D721Med (cell line): ENCODE measurements around the gene TOP2B.

Experiments
- DNase-seq: peaks from one replicate; pipeline ENCODE4 v3.0.0; 2011; ENCODE audit warnings: low spot score; ENCODE audit not compliant: insufficient read length
- FAIRE-seq: peaks from 2 replicates; lab custom pipeline; 2011; peaks lifted over from hg19 to GRCh38; lab: Jason Lieb, UNC
- CTCF ChIP-seq: IDR thresholded peaks from 2 replicates; pipeline ENCODE4 v1.5.1; 2012; ENCODE audit warnings: mild to moderate bottlenecking, control low read depth; ENCODE audit not compliant: insufficient read depth; ENCODE audit errors: missing control alignments

The TOP2B gene

DNA sequence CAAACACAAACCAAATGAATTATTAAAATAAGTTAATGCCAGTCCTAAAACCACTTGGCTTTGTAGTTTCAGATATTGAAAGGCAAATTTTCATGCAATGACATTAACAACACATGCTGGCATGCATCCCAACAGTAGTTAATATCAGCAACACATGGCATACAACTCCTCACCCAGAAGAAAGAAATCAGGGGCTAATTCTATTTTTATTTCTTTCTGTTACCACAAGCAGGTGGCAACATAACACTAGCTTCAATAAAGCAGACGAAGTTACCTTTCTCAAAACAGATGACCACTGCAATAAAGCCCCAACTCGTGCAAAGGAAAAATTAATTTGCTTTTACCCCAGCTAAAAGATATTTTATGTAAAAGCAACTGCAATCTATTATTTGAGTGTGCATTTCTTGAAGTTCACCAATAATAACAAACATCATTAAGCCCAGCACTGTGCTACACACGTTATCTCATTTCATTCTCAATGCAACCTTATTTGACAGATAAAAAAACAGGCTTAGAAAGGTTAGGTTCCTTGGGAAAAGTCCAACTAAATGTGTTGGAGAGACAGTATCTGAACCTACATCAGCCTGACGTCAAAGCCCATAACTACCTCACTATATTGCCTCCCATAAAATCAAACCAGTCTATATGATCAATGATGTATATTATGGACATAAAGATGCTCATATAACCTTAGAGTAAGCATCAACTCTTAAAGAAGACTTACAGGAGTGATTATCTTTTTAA is 2.8 kb downstream of the TOP2B start:
- FAIRE-seq = no peak
- DNase-seq = no peak

DNA sequence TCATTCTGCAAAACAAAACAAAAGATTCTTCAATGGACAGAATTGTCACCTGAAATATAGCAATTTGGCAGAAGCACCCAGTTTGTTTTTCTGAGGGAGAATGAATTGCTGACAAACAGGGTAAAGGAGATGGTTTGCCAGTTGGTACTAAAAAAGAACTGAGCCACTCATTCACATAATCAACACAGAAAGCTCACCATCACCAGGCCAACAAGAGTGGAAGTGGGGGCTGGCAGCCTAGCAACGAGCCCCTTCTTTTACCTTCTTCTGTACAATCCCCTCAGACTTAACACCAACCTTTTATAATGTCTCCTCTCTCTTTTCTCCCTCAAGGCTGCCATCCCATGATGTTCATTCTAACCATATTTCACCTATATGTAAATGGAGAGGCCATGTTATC is 5.9 kb downstream of the TOP2B start:
- FAIRE-seq (no peak), DNase-seq (no peak)
- TF ChIP-seq CTCF = no peak

More for the DNA sequence above, 2.8 kb downstream of the TOP2B start:
- no peak for TF ChIP-seq CTCF

- no peak for DNase-seq
- no peak for FAIRE-seq
- TF ChIP-seq CTCF = no peak
Observed at GRCh38 chr3:25657293-25657692, 7.4 kb downstream of the TOP2B start.

DNA sequence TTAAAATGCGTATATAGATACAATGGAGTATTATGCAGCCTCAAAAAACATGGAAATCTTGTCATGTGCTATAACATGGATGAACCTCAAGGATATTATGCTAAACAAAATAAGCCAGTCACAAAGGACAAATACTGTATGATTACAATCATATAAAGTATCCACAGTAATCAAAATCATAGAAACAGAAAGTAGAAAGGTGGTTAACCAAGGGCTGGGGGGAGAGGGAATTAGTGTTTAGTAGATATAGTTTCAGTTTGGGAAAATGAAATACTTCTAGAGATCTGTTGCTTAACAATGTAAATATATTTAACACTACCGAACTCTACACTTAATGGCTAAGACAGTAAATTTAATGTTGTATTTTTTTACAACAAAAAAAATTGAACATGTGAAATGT is 9.0 kb downstream of the TOP2B start:
- no peak for TF ChIP-seq CTCF
- no peak for DNase-seq
- peak; percentile 32 for FAIRE-seq

DNA sequence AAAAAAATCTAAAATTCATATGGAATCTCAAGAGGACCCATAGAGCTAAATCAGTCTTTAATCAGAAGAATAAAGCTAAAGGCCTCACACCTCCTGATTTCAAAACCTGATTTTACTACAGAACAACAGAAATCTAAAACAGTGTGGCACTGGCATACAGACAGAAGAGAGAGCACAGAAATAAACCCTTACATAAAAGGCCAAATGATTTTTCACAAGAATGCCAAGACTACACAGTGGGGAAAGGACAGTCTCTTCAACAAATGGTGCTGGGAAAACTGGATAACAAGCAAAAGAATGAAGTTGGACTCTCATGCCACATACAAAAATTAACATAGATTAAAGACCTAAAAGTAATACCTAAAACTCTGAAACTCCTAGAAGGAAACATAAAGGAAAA is 10.1 kb downstream of the TOP2B start:
- DNase-seq (no peak), FAIRE-seq (no peak)
- no peak for TF ChIP-seq CTCF

DNA sequence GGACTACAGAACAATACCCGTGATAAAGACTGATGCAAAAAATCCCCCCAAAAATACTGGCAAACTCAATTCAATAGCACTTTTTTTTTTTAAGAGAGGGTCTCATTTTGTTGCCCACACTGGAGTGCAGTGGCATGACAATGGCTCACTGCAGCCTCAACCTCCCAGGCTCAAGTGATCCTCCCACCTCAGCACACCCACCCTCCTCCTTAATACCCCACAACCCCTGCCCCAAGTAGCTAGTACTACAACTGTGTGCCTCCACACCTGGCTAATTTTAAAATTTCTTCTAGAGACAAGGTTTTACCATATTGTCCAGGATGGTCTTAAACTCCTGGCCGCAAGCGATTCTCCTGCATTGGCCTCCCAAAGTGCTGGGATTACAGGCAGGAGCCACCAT is 11.4 kb downstream of the TOP2B start:
- no peak for FAIRE-seq
- DNase-seq = no peak

More for the DNA sequence above, 11.4 kb downstream of the TOP2B start:
- TF ChIP-seq CTCF = no peak
